ENCODE results near the gene EML1. TPM values are rescaled to one million over a fixed set of nuclear protein-coding genes. Genes with fewer than 3 reads are reported as not detected.

EML1 gene
- total RNA-seq, 1 experiment from 2014 or later, result 2.5 TPM

DNA sequence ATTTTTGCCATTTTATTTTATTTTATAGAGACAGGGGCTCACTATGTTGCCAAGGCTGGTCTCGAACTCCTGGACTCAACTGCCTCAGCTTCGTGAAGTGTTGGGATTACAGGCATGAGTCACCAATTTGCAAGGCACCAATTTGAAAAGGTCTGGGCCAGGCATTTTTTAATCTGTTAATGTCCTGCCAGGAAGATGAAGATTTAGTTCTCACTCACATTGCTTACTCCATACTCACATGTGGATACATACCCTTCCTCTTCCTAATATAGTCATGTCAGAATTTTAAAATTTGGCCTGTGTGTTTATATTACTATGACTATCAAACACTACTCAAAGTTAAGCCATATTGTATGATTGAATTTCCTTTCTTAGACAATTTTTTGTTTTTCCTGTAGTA, 15.3 kb upstream of the EML1 start:
- CTCF ChIA-PET, result no interaction called here
- intact Hi-C loops (cut with micrococcal nuclease; ENCODE audit: unreplicated experiment), result no loop called here
- Mint-ChIP-seq H3K27ac (ENCODE audit: unreplicated experiment) (no peak overlapping the region), H3K9me3 (ENCODE audit: low read depth, unreplicated experiment) (peaks cover 5% of the 10 kb centered on the region), H3K36me3 (ENCODE audit: insufficient read depth, unreplicated experiment) (no peaks in the 10 kb centered on the region), H3K4me1 (ENCODE audit: low read depth, unreplicated experiment) (peaks cover 24% of the 10 kb centered on the region), H3K27me3 (ENCODE audit: unreplicated experiment) (no peaks in the 10 kb centered on the region), H3K4me3 (ENCODE audit: low read depth, unreplicated experiment) (no peak overlapping the region)
- TF ChIP-seq, protein P1, sequence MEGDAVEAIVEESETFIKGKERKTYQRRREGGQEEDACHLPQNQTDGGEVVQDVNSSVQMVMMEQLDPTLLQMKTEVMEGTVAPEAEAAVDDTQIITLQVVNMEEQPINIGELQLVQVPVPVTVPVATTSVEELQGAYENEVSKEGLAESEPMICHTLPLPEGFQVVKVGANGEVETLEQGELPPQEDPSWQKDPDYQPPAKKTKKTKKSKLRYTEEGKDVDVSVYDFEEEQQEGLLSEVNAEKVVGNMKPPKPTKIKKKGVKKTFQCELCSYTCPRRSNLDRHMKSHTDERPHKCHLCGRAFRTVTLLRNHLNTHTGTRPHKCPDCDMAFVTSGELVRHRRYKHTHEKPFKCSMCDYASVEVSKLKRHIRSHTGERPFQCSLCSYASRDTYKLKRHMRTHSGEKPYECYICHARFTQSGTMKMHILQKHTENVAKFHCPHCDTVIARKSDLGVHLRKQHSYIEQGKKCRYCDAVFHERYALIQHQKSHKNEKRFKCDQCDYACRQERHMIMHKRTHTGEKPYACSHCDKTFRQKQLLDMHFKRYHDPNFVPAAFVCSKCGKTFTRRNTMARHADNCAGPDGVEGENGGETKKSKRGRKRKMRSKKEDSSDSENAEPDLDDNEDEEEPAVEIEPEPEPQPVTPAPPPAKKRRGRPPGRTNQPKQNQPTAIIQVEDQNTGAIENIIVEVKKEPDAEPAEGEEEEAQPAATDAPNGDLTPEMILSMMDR (IDR thresholded peaks at IDR 0.05; ENCODE audit: unreplicated experiment), result no peak
- no peak for DNase-seq
- no TSS peak for BruUV-seq (replicated peaks)

DNA sequence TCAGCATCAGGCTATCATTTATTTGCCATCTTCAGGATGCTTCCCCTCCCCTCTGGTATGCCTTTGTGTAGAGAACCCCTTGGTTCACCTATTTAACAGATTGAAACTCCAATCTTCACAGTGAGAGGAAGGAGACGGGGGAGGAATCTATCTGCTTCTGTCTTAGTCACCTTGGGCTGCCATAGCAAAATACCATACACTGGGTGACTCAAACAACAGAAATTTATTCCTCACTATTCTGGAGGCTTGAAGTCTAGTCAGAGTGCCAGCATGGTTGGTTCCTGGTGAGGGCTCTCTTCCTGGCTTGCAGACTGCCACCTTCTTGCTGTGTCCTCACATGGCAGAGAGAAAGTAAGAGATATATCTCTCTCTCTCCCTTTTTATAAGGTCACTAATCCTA, 13.5 kb upstream of the EML1 start:
- no peaks in the 10 kb centered on the region for H3K27me3 Mint-ChIP-seq (ENCODE audit: unreplicated experiment)
- DNase-seq, result no peak
- intact Hi-C loops (cut with micrococcal nuclease; ENCODE audit: unreplicated experiment), result no loop called here
- H3K4me1 Mint-ChIP-seq (ENCODE audit: low read depth, unreplicated experiment), result peaks cover 19% of the 10 kb centered on the region
- TF ChIP-seq, protein P1 (IDR thresholded peaks at IDR 0.05; ENCODE audit: unreplicated experiment), result no peak
- no peaks in the 10 kb centered on the region for H3K36me3 Mint-ChIP-seq (ENCODE audit: insufficient read depth, unreplicated experiment)
- peaks cover 5% of the 10 kb centered on the region for H3K9me3 Mint-ChIP-seq (ENCODE audit: low read depth, unreplicated experiment)
- no peak overlapping the region for H3K27ac Mint-ChIP-seq (ENCODE audit: unreplicated experiment)
- H3K4me3 Mint-ChIP-seq (ENCODE audit: low read depth, unreplicated experiment), result no peak overlapping the region
- BruUV-seq (replicated peaks), result no TSS peak
- CTCF ChIA-PET, result no interaction called here

DNA sequence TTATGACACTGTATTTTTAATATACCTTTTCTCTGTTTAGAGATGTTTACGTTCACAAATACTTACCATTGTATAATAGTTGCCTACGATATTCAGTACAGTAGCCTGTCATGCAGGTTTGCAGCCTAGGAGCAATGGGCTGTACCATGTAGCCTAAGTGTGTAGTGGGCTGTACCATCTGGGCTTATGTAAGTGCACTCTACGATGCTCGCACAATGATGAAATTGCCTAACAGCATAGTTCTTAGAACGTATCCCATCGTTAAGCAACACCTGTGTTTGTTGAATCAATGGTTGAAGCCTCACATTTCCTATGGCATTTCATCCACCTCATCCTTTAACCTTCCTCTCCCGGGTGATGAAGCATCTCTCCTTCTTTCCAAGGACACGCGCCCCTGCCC, 12.5 kb upstream of the EML1 start:
- Mint-ChIP-seq H3K27ac (ENCODE audit: unreplicated experiment) (no peak overlapping the region), H3K4me1 (ENCODE audit: low read depth, unreplicated experiment) (peaks cover 19% of the 10 kb centered on the region), H3K4me3 (ENCODE audit: low read depth, unreplicated experiment) (no peak overlapping the region), H3K27me3 (ENCODE audit: unreplicated experiment) (no peaks in the 10 kb centered on the region), H3K36me3 (ENCODE audit: insufficient read depth, unreplicated experiment) (no peaks in the 10 kb centered on the region), H3K9me3 (ENCODE audit: low read depth, unreplicated experiment) (peaks cover 5% of the 10 kb centered on the region)
- no peak for DNase-seq
- intact Hi-C loops (cut with micrococcal nuclease; ENCODE audit: unreplicated experiment), result no loop called here
- BruUV-seq (replicated peaks), result no TSS peak
- CTCF ChIA-PET, result no interaction called here
- TF ChIP-seq, protein P1 (IDR thresholded peaks at IDR 0.05; ENCODE audit: unreplicated experiment), result no peak

- Mint-ChIP-seq H3K36me3 (ENCODE audit: insufficient read depth, unreplicated experiment) (no peaks in the 10 kb centered on the region), H3K4me3 (ENCODE audit: low read depth, unreplicated experiment) (no peak overlapping the region), H3K27me3 (ENCODE audit: unreplicated experiment) (no peaks in the 10 kb centered on the region), H3K4me1 (ENCODE audit: low read depth, unreplicated experiment) (peaks cover 19% of the 10 kb centered on the region), H3K9me3 (ENCODE audit: low read depth, unreplicated experiment) (peaks cover 5% of the 10 kb centered on the region), H3K27ac (ENCODE audit: unreplicated experiment) (no peak overlapping the region)
- CTCF ChIA-PET, result no interaction called here
- DNase-seq, result no peak
- no TSS peak for BruUV-seq (replicated peaks)
- intact Hi-C loops (cut with micrococcal nuclease; ENCODE audit: unreplicated experiment), result no loop called here
- TF ChIP-seq, protein P1 (IDR thresholded peaks at IDR 0.05; ENCODE audit: unreplicated experiment), result no peak
These were observed 12.1 kb upstream of the EML1 start for GRCh38 chr14:99781091-99781490.

Data from Calu3 (cell line).